GM23248 (cell line): ENCODE results near the gene MARF1. TPM values are rescaled to one million over a fixed set of nuclear protein-coding genes. Genes with fewer than 3 reads are reported as not detected.

ENCODE experiments used
- DNase-seq: peaks from one replicate; pipeline ENCODE4 v3.0.0-alpha.2; 2015
- H2AFZ ChIP-seq: fragments of 200-600 bp; sonication (generic); 2 replicates; pipeline ENCODE4 v1.6.1; 2016; ENCODE audit warnings: antibody characterized with exemption
- H3F3A ChIP-seq: fragments of 200-600 bp; sonication (generic); 2 replicates; pipeline ENCODE4 v1.6.1; 2016; ENCODE audit warnings: mild to moderate bottlenecking, antibody characterized with exemption, mixed run types; ENCODE audit not compliant: insufficient read depth
- H3K27ac ChIP-seq: fragments of 200-600 bp; sonication (generic); 2 replicates; pipeline ENCODE4 v1.5.1; 2016; ENCODE audit warnings: mild to moderate bottlenecking
- H3K27me3 ChIP-seq: fragments of 200-600 bp; sonication (generic); replicated peaks from 2 replicates; pipeline ENCODE4 v1.6.1; 2016; ENCODE audit warnings: mild to moderate bottlenecking; ENCODE audit not compliant: insufficient read depth
- H3K36me3 ChIP-seq: fragments of 200-600 bp; sonication (generic); 2 replicates; pipeline ENCODE4 v1.6.1; 2016; ENCODE audit warnings: low read depth, mild to moderate bottlenecking
- H3K4me1 ChIP-seq: fragments of 200-600 bp; sonication (generic); 2 replicates; pipeline ENCODE4 v1.6.1; 2016; ENCODE audit warnings: mild to moderate bottlenecking; ENCODE audit not compliant: insufficient read depth
- H3K4me2 ChIP-seq: fragments of 200-600 bp; sonication (generic); one replicate; pipeline ENCODE4 v1.6.1; 2016; ENCODE audit warnings: mild to moderate bottlenecking; ENCODE audit not compliant: unreplicated experiment
- H3K4me3 ChIP-seq: fragments of 200-600 bp; sonication (generic); 2 replicates; pipeline ENCODE4 v1.5.1; 2016; ENCODE audit warnings: mild to moderate bottlenecking
- H3K79me2 ChIP-seq: fragments of 200-600 bp; sonication (generic); 2 replicates; pipeline ENCODE4 v1.6.1; 2016; ENCODE audit warnings: mild to moderate bottlenecking; ENCODE audit not compliant: insufficient read depth
- H3K9ac ChIP-seq: fragments of 200-600 bp; sonication (generic); 2 replicates; pipeline ENCODE4 v1.6.1; 2016; ENCODE audit warnings: mild to moderate bottlenecking
- H3K9me2 ChIP-seq: fragments of 200-600 bp; sonication (generic); 2 replicates; pipeline ENCODE4 v1.6.1; 2016; ENCODE audit warnings: mixed run types, mild to moderate bottlenecking, moderate library complexity; ENCODE audit not compliant: insufficient read depth
- H3K9me3 ChIP-seq: fragments of 200-600 bp; sonication (generic); one replicate; pipeline ENCODE4 v1.6.1; 2017; ENCODE audit warnings: low read depth
- H4K20me1 ChIP-seq: fragments of 200-600 bp; sonication (generic); 2 replicates; pipeline ENCODE4 v1.6.0; 2016; ENCODE audit not compliant: insufficient read depth
- EZH2 ChIP-seq: fragments of 200-600 bp; sonication (generic); IDR thresholded peaks from 2 replicates; pipeline ENCODE4 v1.6.1; 2018; ENCODE audit warnings: antibody characterized with exemption, mild to moderate bottlenecking; ENCODE audit not compliant: insufficient read depth, poor library complexity, severe bottlenecking
- EZH2phosphoT487 ChIP-seq: fragments of 200-600 bp; sonication (generic); IDR thresholded peaks from 2 replicates; pipeline ENCODE4 v1.6.1; 2018; ENCODE audit warnings: antibody characterized with exemption, moderate library complexity, mild to moderate bottlenecking, low read depth; ENCODE audit not compliant: insufficient read depth
- WGBS, 2 experiments: methylation state at CpG; one replicate each; pipeline ENCODE4 v1.1.6; 2015 to 2017; ENCODE audit warnings: low lambda C conversion rate in 2 of 2, low coverage in 1 of 2; ENCODE audit errors: missing lambda C conversion rate in 2 of 2; 5-methylcytosine and 5-hydroxymethylcytosine counted together
- in situ Hi-C: fragments of 300-500 bp; cut with MboI; formaldehyde crosslinking; loops from 2 replicates; pipeline ENCODE4 v1.15.0; 2020
- polyA plus RNA-seq: library from polyadenylated mRNA; unstranded; fragments of >200 nt; fragmentation: Nextera tagmentation; extraction: Ambion mirVana; gene quantifications from 2 replicates; pipeline ENCODE4 v1.2.1, GENCODE V29; 2016
- total RNA-seq: library from RNA; depleted of rRNA; stranded (reverse); fragments of >200 nt; shearing (Covaris generic); gene quantifications from 2 replicates; pipeline ENCODE4 v1.2.3, GENCODE V29; 2014

Gene MARF1
- total and polyA plus RNA-seq, 2 experiments from 2014 or later: 9.2 to 20.1 TPM

- Histone ChIP-seq H3K79me2 (no peaks in the 10 kb centered on the region), H3K27me3 (no peaks in the 10 kb centered on the region), H3K27ac (no peak overlapping the region), H3F3A (peaks cover 28% of the 10 kb centered on the region), H3K36me3 (peaks cover 56% of the 10 kb centered on the region), H3K9ac (no peak overlapping the region), H2AFZ (no peak overlapping the region), H3K4me3 (no peak overlapping the region), H4K20me1 (no peaks in the 10 kb centered on the region), H3K4me1 (peaks cover 13% of the 10 kb centered on the region), H3K9me2 (no peaks in the 10 kb centered on the region), H3K9me3 (no peaks in the 10 kb centered on the region), H3K4me2 (no peak overlapping the region)
- DNase-seq: no peak
- WGBS, 2 experiments: 97 to 98% methylated on average over 9 to 12 of the region's 12 CpGs
- in situ Hi-C loops: no loop called here
- TF ChIP-seq EZH2phosphoT487 (no peak), EZH2 (no peak)
These were observed 56.2 kb downstream of the MARF1 start for GRCh38 chr16:15586716-15587115.

DNA sequence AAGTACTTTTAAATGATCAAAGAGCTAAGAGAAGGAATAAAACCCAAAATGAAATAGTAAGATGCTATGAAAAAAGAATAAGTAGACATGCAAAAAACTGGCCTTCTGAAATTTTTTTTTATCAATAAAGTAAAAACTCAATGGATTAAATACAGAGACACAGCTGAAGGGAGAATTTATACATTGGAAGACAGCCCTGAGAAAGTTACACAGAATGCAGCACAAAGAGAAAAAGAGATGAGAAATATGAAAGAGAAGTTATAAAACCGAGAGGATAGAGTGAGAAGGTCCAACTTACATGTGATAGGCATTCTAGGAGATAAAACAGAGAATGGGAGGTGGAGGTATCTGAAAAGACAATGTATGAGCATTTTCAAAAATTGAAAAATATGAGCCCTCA lies 57.0 kb downstream of the MARF1 start:
- DNase-seq: no peak
- no peak overlapping the region for H2AFZ ChIP-seq
- peaks cover 7% of the 10 kb centered on the region for H3K4me1 ChIP-seq
- TF ChIP-seq EZH2 (no peak), EZH2phosphoT487 (no peak)
- H3K27me3 ChIP-seq: no peaks in the 10 kb centered on the region
- no peak overlapping the region for H3K4me2 ChIP-seq
- H3K4me3 ChIP-seq: no peak overlapping the region
- H3K27ac ChIP-seq: no peak overlapping the region
- H3K9ac ChIP-seq: no peak overlapping the region
- 59 to 69% methylated on average over 1 of the region's 1 CpG for WGBS, 2 experiments
- no peaks in the 10 kb centered on the region for H3K9me2 ChIP-seq
- peaks cover 58% of the 10 kb centered on the region for H3K36me3 ChIP-seq
- H3F3A ChIP-seq: peaks cover 25% of the 10 kb centered on the region
- H3K79me2 ChIP-seq: no peaks in the 10 kb centered on the region
- H3K9me3 ChIP-seq: no peaks in the 10 kb centered on the region
- no peaks in the 10 kb centered on the region for H4K20me1 ChIP-seq
- in situ Hi-C loops: no loop called here

DNA sequence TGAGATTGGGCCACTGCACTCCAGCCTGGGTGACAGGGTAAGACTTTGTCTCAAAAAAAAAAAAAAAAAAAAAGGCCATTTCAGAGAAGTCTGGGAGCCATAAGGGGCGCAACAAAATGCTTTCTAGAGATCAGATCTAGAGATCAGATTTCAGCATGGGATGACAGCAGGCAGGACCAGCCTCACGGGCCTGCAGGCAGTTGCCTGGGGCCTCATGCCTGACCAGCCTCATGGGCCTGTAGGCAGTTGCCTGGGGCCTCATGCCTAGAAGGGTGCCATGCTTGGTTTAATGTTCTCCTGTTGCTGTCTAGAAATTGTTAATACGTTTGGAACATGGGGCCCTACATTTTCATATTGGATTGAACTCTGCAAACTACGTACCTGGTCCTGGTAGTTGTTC lies 59.4 kb downstream of the MARF1 start:
- no peak for DNase-seq
- in situ Hi-C loops: no loop called here
- H3K4me2 ChIP-seq: no peak overlapping the region
- H4K20me1 ChIP-seq: no peaks in the 10 kb centered on the region
- H3K9me2 ChIP-seq: no peaks in the 10 kb centered on the region
- H2AFZ ChIP-seq: no peak overlapping the region
- H3K9ac ChIP-seq: no peak overlapping the region
- no peaks in the 10 kb centered on the region for H3K79me2 ChIP-seq
- H3K27me3 ChIP-seq: no peaks in the 10 kb centered on the region
- H3K4me1 ChIP-seq: no peaks in the 10 kb centered on the region
- peaks cover 9% of the 10 kb centered on the region; the same call in 1 of the 2 replicates for H3F3A ChIP-seq
- H3K9me3 ChIP-seq: no peaks in the 10 kb centered on the region
- H3K27ac ChIP-seq: no peak overlapping the region
- 91 to 94% methylated on average over 4 of the region's 4 CpGs for WGBS, 2 experiments
- TF ChIP-seq EZH2phosphoT487 (no peak), EZH2 (no peak)
- H3K4me3 ChIP-seq: no peak overlapping the region
- peaks cover 58% of the 10 kb centered on the region for H3K36me3 ChIP-seq

DNA sequence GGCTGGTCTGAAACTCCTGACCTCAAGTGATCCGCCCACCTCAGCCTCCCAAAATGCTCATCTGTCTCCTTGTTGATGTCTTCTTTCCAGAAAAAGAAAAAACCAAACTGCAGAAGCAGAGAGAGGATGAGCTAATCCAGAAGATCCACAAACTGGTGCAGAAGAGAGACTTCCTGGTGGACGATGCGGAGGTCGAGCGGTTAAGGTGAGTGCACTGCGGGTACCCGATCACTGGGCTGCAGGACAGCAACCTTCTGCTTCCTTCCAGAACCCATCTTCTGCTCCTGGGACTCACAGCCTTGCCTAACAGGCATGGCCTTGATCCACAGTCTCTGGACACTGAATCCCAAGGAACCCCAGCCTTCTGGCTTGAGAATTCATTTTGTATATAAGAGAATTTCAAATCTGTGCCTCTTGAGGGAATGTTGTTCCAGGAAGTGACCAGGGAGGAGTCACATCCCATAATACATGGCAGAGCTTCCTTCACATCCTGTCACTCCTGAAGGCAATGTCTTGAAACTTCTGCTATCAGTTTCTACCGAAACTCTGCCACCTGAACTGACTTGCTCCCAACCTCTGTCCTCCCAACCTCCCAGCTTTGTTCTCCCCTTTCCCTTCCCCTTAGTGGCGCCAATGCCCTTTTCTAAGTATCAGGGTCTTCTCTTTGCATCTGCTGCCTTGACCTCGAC lies 61.7 kb downstream of the MARF1 start:
- peaks cover 44% of the 10 kb centered on the region for H3K36me3 ChIP-seq
- no peak for TF ChIP-seq EZH2phosphoT487
- no peak for TF ChIP-seq EZH2

DNA sequence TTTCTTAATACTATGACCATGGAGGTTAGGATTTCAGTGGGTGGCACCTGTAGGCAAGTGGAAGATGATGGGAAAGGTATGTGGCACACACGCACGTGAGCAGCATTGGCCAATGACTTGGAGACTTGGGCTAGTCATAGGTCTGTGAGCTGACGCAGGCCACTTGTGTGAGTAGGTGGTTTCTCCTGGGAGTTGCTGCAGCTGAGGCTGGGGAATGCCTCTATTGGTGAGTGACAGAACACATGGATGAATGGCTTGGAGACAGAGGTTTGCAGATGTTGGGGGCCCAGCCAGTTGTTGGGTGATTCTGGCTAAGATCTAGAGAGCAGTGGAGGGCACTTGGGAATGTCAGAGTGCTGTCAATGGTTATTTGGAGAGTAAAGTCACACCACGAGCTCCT lies 64.1 kb downstream of the MARF1 start:
- peaks cover 14% of the 10 kb centered on the region for H3K79me2 ChIP-seq
- TF ChIP-seq EZH2: no peak
- no peak for TF ChIP-seq EZH2phosphoT487
- no peak overlapping the region for H3K27ac ChIP-seq
- no peaks in the 10 kb centered on the region for H3K9me3 ChIP-seq
- H3K4me3 ChIP-seq: no peak overlapping the region
- DNase-seq: no peak
- no peaks in the 10 kb centered on the region for H4K20me1 ChIP-seq
- H3K9ac ChIP-seq: no peak overlapping the region
- 80 to 89% methylated on average over 4 of the region's 4 CpGs for WGBS, 2 experiments
- H3K36me3 ChIP-seq: peaks cover 22% of the 10 kb centered on the region; the same call in 1 of the 2 replicates
- H2AFZ ChIP-seq: no peak overlapping the region
- 0 out of 2 replicates have a peak, but pooled peaks cover under 1% of the 10 kb centered on the region for H3F3A ChIP-seq
- in situ Hi-C loops: no loop called here
- no peaks in the 10 kb centered on the region for H3K27me3 ChIP-seq
- H3K4me1 ChIP-seq: no peaks in the 10 kb centered on the region
- no peaks in the 10 kb centered on the region for H3K9me2 ChIP-seq
- H3K4me2 ChIP-seq: no peak overlapping the region

More for the DNA sequence above, 61.7 kb downstream of the MARF1 start:
- Histone ChIP-seq H3K27ac (no peak overlapping the region), H3K27me3 (no peaks in the 10 kb centered on the region), H2AFZ (no peak overlapping the region), H4K20me1 (no peaks in the 10 kb centered on the region), H3K9me2 (no peaks in the 10 kb centered on the region), H3K79me2 (peaks cover 14% of the 10 kb centered on the region), H3K4me1 (no peaks in the 10 kb centered on the region), H3F3A (no peaks in the 10 kb centered on the region), H3K9ac (no peak overlapping the region), H3K4me3 (no peak overlapping the region), H3K9me3 (no peaks in the 10 kb centered on the region), H3K4me2 (no peak overlapping the region)
- WGBS, 2 experiments: 96 to 98% methylated on average over 10 of the region's 10 CpGs
- in situ Hi-C loops: no loop called here
- DNase-seq: no peak
